ENCODE measurements around the gene CDKN2AIP. TPM values are rescaled to one million over a fixed set of nuclear protein-coding genes. Genes with fewer than 3 reads are reported as not detected.

The CDKN2AIP gene
- total and polyA plus RNA-seq, 4 donors: 12.0 to 16.3 (median 13.8) TPM

DNA sequence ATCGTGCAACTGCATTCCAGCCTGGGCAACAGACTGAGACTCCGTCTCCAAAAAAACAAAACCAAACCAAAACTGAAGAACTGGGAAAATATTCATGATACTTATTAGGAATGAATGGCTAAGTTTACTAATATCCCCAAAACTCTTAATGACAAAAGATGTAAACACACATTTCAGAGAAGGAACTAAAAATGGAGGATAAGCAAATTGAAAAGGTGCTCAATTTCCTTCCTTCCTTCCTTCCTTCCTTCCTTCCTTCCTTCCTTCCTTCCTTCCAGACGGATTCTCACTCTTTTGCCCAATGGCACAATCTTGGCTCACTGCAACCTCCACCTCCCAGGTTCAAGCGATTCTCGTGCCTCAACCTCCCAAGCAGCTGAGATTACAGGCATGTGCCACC lies 44.4 kb upstream of the CDKN2AIP start:
- no peak for ATAC-seq (ENCODE audit: low FRiP score)
- intact Hi-C loops (cut with DNase I): loop anchor here in 1 of 2 donors (10.0 kb wide), 1 partner anchor 465 kb away; no protein-coding TSS in a partner anchor
- WGBS, 2 donors: 78 to 83% methylated on average over 5 of the region's 5 CpGs

DNA sequence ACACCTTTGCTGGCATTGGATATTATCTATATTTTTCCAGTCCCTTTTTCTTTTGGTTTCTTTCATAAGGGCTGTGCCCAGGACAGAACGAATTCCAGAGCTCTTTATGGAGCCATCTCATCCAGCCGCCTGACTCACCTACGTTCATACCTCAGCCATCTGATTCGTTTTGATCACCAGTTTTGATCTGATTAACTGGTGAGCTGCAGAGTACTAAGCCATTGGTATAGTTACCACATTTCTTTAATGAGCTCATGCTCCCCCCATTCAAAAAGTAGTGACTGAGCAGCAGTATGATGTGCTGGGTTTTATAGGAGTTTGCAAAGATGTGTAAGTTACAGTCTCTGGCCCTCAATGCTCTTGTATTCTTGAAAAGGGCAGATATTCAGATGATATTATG lies 43.0 kb upstream of the CDKN2AIP start:
- ATAC-seq (ENCODE audit: low FRiP score) (no peak), DNase-seq (no peak)
- Histone ChIP-seq H3K27ac (ENCODE audit: low read depth in 1 of 2, low read length in 2 of 2) (no peak overlapping the region), H3K27me3 (ENCODE audit: control insufficient read depth in 1 of 2, insufficient read depth in 2 of 2, low read length in 1 of 2) (no peaks in the 10 kb centered on the region), H3K36me3 (ENCODE audit: control insufficient read depth in 1 of 2, insufficient read depth in 2 of 2, low read length in 1 of 2) (no peaks in the 10 kb centered on the region), H3K4me3 (ENCODE audit: low read length in 2 of 2) (no peak overlapping the region), H3K4me1 (ENCODE audit: control insufficient read depth in 1 of 2, insufficient read depth in 2 of 2, low read length in 2 of 2) (no peaks in the 10 kb centered on the region), H3K9me3 (ENCODE audit: control insufficient read depth, low read length) (no peaks in the 10 kb centered on the region)
- 91 to 93% methylated on average over 4 of the region's 4 CpGs for WGBS, 2 donors
- intact Hi-C loops (cut with DNase I): loop anchor here in 1 of 2 donors (10.0 kb wide), 1 partner anchor 467 kb away; no protein-coding TSS in a partner anchor

More for the DNA sequence above, 44.4 kb upstream of the CDKN2AIP start:
- Histone ChIP-seq H3K27me3 (ENCODE audit: control insufficient read depth in 1 of 2, insufficient read depth in 2 of 2, low read length in 1 of 2) (no peaks in the 10 kb centered on the region), H3K4me1 (ENCODE audit: control insufficient read depth in 1 of 2, insufficient read depth in 2 of 2, low read length in 2 of 2) (no peaks in the 10 kb centered on the region), H3K27ac (ENCODE audit: low read depth in 1 of 2, low read length in 2 of 2) (no peak overlapping the region), H3K9me3 (ENCODE audit: control insufficient read depth, low read length) (no peaks in the 10 kb centered on the region), H3K36me3 (ENCODE audit: control insufficient read depth in 1 of 2, insufficient read depth in 2 of 2, low read length in 1 of 2) (no peaks in the 10 kb centered on the region), H3K4me3 (ENCODE audit: low read length in 2 of 2) (no peak overlapping the region)
- no peak for DNase-seq

GRCh38 chr4:183402771-183403170 lies 41.7 kb upstream of the CDKN2AIP start:
- no peak for DNase-seq
- H3K27me3 ChIP-seq (ENCODE audit: control insufficient read depth in 1 of 2, insufficient read depth in 2 of 2, low read length in 1 of 2): no peaks in the 10 kb centered on the region
- no peaks in the 10 kb centered on the region for H3K36me3 ChIP-seq (ENCODE audit: control insufficient read depth in 1 of 2, insufficient read depth in 2 of 2, low read length in 1 of 2)
- intact Hi-C loops (cut with DNase I): loop anchor here in 1 of 2 donors (10.0 kb wide), 1 partner anchor 468 kb away; no protein-coding TSS in a partner anchor
- H3K4me1 ChIP-seq (ENCODE audit: control insufficient read depth in 1 of 2, insufficient read depth in 2 of 2, low read length in 2 of 2): no peaks in the 10 kb centered on the region
- H3K9me3 ChIP-seq (ENCODE audit: control insufficient read depth, low read length): no peaks in the 10 kb centered on the region
- no peak overlapping the region for H3K27ac ChIP-seq (ENCODE audit: low read depth in 1 of 2, low read length in 2 of 2)
- 80 to 88% methylated on average over 4 of the region's 4 CpGs for WGBS, 2 donors
- H3K4me3 ChIP-seq (ENCODE audit: low read length in 2 of 2): no peak overlapping the region
- no peak for ATAC-seq (ENCODE audit: low FRiP score)

GRCh38 chr4:183403486-183403885 lies 41.0 kb upstream of the CDKN2AIP start:
- no peak overlapping the region for H3K27ac ChIP-seq (ENCODE audit: low read depth in 1 of 2, low read length in 2 of 2)
- no peaks in the 10 kb centered on the region for H3K9me3 ChIP-seq (ENCODE audit: control insufficient read depth, low read length)
- no peaks in the 10 kb centered on the region for H3K27me3 ChIP-seq (ENCODE audit: control insufficient read depth in 1 of 2, insufficient read depth in 2 of 2, low read length in 1 of 2)
- 80 to 84% methylated on average over 9 of the region's 9 CpGs for WGBS, 2 donors
- no peaks in the 10 kb centered on the region for H3K36me3 ChIP-seq (ENCODE audit: control insufficient read depth in 1 of 2, insufficient read depth in 2 of 2, low read length in 1 of 2)
- DNase-seq (no peak), ATAC-seq (ENCODE audit: low FRiP score) (no peak)
- no peak overlapping the region for H3K4me3 ChIP-seq (ENCODE audit: low read length in 2 of 2)
- intact Hi-C loops (cut with DNase I): loop anchor here in 1 of 2 donors (10.0 kb wide), 1 partner anchor 469 kb away; no protein-coding TSS in a partner anchor
- no peaks in the 10 kb centered on the region for H3K4me1 ChIP-seq (ENCODE audit: control insufficient read depth in 1 of 2, insufficient read depth in 2 of 2, low read length in 2 of 2)

GRCh38 chr4:183403961-183404360 lies 40.5 kb upstream of the CDKN2AIP start:
- DNase-seq (no peak), ATAC-seq (ENCODE audit: low FRiP score) (no peak)
- Histone ChIP-seq H3K4me1 (ENCODE audit: control insufficient read depth in 1 of 2, insufficient read depth in 2 of 2, low read length in 2 of 2) (no peaks in the 10 kb centered on the region), H3K36me3 (ENCODE audit: control insufficient read depth in 1 of 2, insufficient read depth in 2 of 2, low read length in 1 of 2) (no peaks in the 10 kb centered on the region), H3K27me3 (ENCODE audit: control insufficient read depth in 1 of 2, insufficient read depth in 2 of 2, low read length in 1 of 2) (no peaks in the 10 kb centered on the region), H3K9me3 (ENCODE audit: control insufficient read depth, low read length) (no peaks in the 10 kb centered on the region), H3K27ac (ENCODE audit: low read depth in 1 of 2, low read length in 2 of 2) (no peak overlapping the region), H3K4me3 (ENCODE audit: low read length in 2 of 2) (no peak overlapping the region)
- 87 to 90% methylated on average over 4 of the region's 4 CpGs for WGBS, 2 donors
- intact Hi-C loops (cut with DNase I): loop anchor here in 1 of 2 donors (10.0 kb wide), 1 partner anchor 469 kb away; no protein-coding TSS in a partner anchor

GRCh38 chr4:183405303-183405702 lies 39.1 kb upstream of the CDKN2AIP start:
- H3K4me1 ChIP-seq (ENCODE audit: control insufficient read depth in 1 of 2, insufficient read depth in 2 of 2, low read length in 2 of 2): no peaks in the 10 kb centered on the region
- H3K27me3 ChIP-seq (ENCODE audit: control insufficient read depth in 1 of 2, insufficient read depth in 2 of 2, low read length in 1 of 2): no peaks in the 10 kb centered on the region
- intact Hi-C loops (cut with DNase I): loop anchor here in 1 of 2 donors (10.0 kb wide), 1 partner anchor 471 kb away; no protein-coding TSS in a partner anchor
- no peak for ATAC-seq (ENCODE audit: low FRiP score)
- no peaks in the 10 kb centered on the region for H3K9me3 ChIP-seq (ENCODE audit: control insufficient read depth, low read length)
- H3K4me3 ChIP-seq (ENCODE audit: low read length in 2 of 2): no peak overlapping the region
- WGBS, 2 donors: 92 to 95% methylated on average over 9 to 11 of the region's 11 CpGs
- H3K36me3 ChIP-seq (ENCODE audit: control insufficient read depth in 1 of 2, insufficient read depth in 2 of 2, low read length in 1 of 2): no peaks in the 10 kb centered on the region
- DNase-seq: no peak
- H3K27ac ChIP-seq (ENCODE audit: low read depth in 1 of 2, low read length in 2 of 2): no peak overlapping the region

- DNase-seq (peak; percentile 88 to 96), ATAC-seq (ENCODE audit: low FRiP score) (peak; percentile 94)
- Histone ChIP-seq H3K4me1 (ENCODE audit: control insufficient read depth in 1 of 2, insufficient read depth in 2 of 2, low read length in 2 of 2) (no peaks in the 10 kb centered on the region), H3K4me3 (ENCODE audit: low read length in 2 of 2) (peak overlapping the region in 1 of 2 donors; percentile 38), H3K9me3 (ENCODE audit: control insufficient read depth, low read length) (no peaks in the 10 kb centered on the region), H3K27ac (ENCODE audit: low read depth in 1 of 2, low read length in 2 of 2) (no peak overlapping the region), H3K36me3 (ENCODE audit: control insufficient read depth in 1 of 2, insufficient read depth in 2 of 2, low read length in 1 of 2) (no peaks in the 10 kb centered on the region), H3K27me3 (ENCODE audit: control insufficient read depth in 1 of 2, insufficient read depth in 2 of 2, low read length in 1 of 2) (no peaks in the 10 kb centered on the region)
- intact Hi-C loops (cut with DNase I): loop anchor here in 1 of 2 donors (10.0 kb wide), 1 partner anchor 472 kb away; no protein-coding TSS in a partner anchor
- WGBS, 2 donors: 0 to 1% methylated on average over 32 of the region's 32 CpGs
Measured at GRCh38 chr4:183407128-183407585, 37.3 kb upstream of the CDKN2AIP start.

DNA sequence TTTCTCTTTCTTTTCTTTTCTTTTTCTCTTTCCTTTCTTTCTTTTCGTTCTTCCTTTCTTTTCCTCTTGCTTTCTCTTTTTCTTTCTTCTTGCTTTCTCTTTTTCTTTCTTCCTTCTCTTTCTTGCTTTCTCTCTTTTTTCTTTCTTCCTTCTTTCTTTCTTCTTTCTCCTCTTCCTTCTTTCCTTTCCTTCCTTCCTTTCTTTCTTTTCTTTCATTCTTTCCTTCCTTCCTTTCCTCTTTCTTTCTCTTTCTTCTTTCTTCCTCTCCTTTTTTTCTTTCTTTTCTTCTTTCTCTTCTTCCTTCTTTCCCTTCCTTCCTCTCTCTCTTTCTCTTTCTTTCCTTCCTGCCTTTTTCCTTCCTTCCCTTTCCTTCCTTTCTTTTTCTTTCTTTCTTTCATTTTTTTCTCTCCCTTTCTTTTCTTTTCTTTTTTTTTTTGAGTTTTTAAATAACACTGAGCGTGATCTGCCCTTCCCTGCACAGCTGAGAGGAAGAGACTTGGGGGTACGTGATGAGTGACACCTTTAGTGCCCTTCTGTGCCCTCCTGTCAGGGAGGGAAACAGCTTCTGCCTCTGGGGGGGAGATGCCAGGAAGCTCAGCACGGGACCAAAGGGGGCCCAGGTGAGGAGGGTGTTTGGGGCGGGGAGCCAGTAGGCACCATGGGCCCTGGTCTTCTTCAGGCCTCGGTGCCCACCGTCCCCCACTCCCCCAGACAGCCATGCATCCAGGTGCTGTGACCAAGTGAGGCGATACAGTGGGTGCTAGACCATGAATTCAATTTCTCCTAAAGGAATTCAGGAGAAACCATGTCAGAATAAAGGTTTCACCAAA lies 36.6 kb upstream of the CDKN2AIP start:
- Histone ChIP-seq H3K27ac (ENCODE audit: low read depth in 1 of 2, low read length in 2 of 2) (no peak overlapping the region), H3K9me3 (ENCODE audit: control insufficient read depth, low read length) (no peaks in the 10 kb centered on the region), H3K4me3 (ENCODE audit: low read length in 2 of 2) (no peak overlapping the region), H3K27me3 (ENCODE audit: control insufficient read depth in 1 of 2, insufficient read depth in 2 of 2, low read length in 1 of 2) (no peaks in the 10 kb centered on the region), H3K4me1 (ENCODE audit: control insufficient read depth in 1 of 2, insufficient read depth in 2 of 2, low read length in 2 of 2) (no peaks in the 10 kb centered on the region), H3K36me3 (ENCODE audit: control insufficient read depth in 1 of 2, insufficient read depth in 2 of 2, low read length in 1 of 2) (no peaks in the 10 kb centered on the region)
- WGBS, 2 donors: 80% methylated on average over 8 of the region's 8 CpGs
- intact Hi-C loops (cut with DNase I): loop anchor here in 1 of 2 donors (10.0 kb wide), 1 partner anchor 473 kb away; no protein-coding TSS in a partner anchor
- no peak for DNase-seq
- no peak for ATAC-seq (ENCODE audit: low FRiP score)

All from aorta (tissue), 5 donors.